ENCODE data around the gene CDK14.

Gene CDK14

GRCh38 chr7:90595801-90596670 is at the start of gene CDK14:
CDK14 (plus strand) TSS chr7:90596321; CDS start chr7:90596628, 307 bp downstream.
- DNase-seq: peak; percentile 51 to 56
- H3K4me1 Mint-ChIP-seq: peaks cover 26% of the 10 kb centered on the region
- peaks cover 72% of the 10 kb centered on the region for H3K27me3 Mint-ChIP-seq

GRCh38 chr7:90551036-90551435 is 45.1 kb upstream of the CDK14 start:
- peaks cover 0 to 12% of the 10 kb centered on the region in 2 donors for H3K9me3 Mint-ChIP-seq
- H3K27me3 Mint-ChIP-seq: peaks cover 36% of the 10 kb centered on the region
- H3K4me1 Mint-ChIP-seq: no peaks in the 10 kb centered on the region
- ATAC-seq (no peak), DNase-seq (no peak)
- H3K27ac Mint-ChIP-seq: no peak overlapping the region
- no peak overlapping the region for H3K4me3 Mint-ChIP-seq

More at GRCh38 chr7:90595801-90596670, at the start of gene CDK14:
- H3K4me3 Mint-ChIP-seq: peak within 1 kb of the TSS; percentile 90 to 92
- peak; percentile 77 for ATAC-seq
- peak within 1 kb of the TSS in 1 of 2 donors; percentile 33 for H3K27ac Mint-ChIP-seq
- no peaks in the 10 kb centered on the region for H3K9me3 Mint-ChIP-seq

GRCh38 chr7:90552521-90552920 is 43.6 kb upstream of the CDK14 start:
- Mint-ChIP-seq H3K4me3 (no peak overlapping the region), H3K4me1 (no peaks in the 10 kb centered on the region), H3K9me3 (peaks cover 0 to 10% of the 10 kb centered on the region in 2 donors), H3K27ac (no peak overlapping the region), H3K27me3 (peaks cover 44% of the 10 kb centered on the region)
- DNase-seq: no peak
- no peak for ATAC-seq

GRCh38 chr7:90560730-90561129 is 35.4 kb upstream of the CDK14 start:
- Mint-ChIP-seq H3K4me3 (no peak overlapping the region), H3K27ac (no peak overlapping the region), H3K9me3 (no peaks in the 10 kb centered on the region), H3K27me3 (peaks cover 16% of the 10 kb centered on the region), H3K4me1 (no peaks in the 10 kb centered on the region)
- DNase-seq (no peak), ATAC-seq (no peak)

- H3K4me1 Mint-ChIP-seq: no peaks in the 10 kb centered on the region
- H3K27me3 Mint-ChIP-seq: peaks cover 8% of the 10 kb centered on the region
- no peak for ATAC-seq
- H3K9me3 Mint-ChIP-seq: no peaks in the 10 kb centered on the region
- no peak for DNase-seq
- H3K4me3 Mint-ChIP-seq: no peak overlapping the region
- no peak overlapping the region for H3K27ac Mint-ChIP-seq
These were observed 32.8 kb upstream of the CDK14 start for GRCh38 chr7:90563286-90563685.

GRCh38 chr7:90564455-90564854 is 31.7 kb upstream of the CDK14 start:
- Mint-ChIP-seq H3K9me3 (no peaks in the 10 kb centered on the region), H3K27ac (no peak overlapping the region), H3K4me3 (no peak overlapping the region), H3K27me3 (peaks cover 8% of the 10 kb centered on the region), H3K4me1 (no peaks in the 10 kb centered on the region)
- ATAC-seq: no peak
- no peak for DNase-seq

- Mint-ChIP-seq H3K27ac (no peak overlapping the region), H3K4me3 (no peak overlapping the region), H3K9me3 (no peaks in the 10 kb centered on the region), H3K27me3 (peaks cover 7% of the 10 kb centered on the region), H3K4me1 (no peaks in the 10 kb centered on the region)
- no peak for DNase-seq
- no peak for ATAC-seq
These were observed 27.9 kb upstream of the CDK14 start for GRCh38 chr7:90568213-90568612.

GRCh38 chr7:90569368-90569767 is 26.8 kb upstream of the CDK14 start:
- peaks cover 7% of the 10 kb centered on the region for H3K27me3 Mint-ChIP-seq
- no peaks in the 10 kb centered on the region for H3K9me3 Mint-ChIP-seq
- no peak overlapping the region for H3K27ac Mint-ChIP-seq
- no peak overlapping the region for H3K4me3 Mint-ChIP-seq
- no peak for DNase-seq
- no peaks in the 10 kb centered on the region for H3K4me1 Mint-ChIP-seq
- no peak for ATAC-seq

- peaks cover 7% of the 10 kb centered on the region for H3K27me3 Mint-ChIP-seq
- no peak overlapping the region for H3K4me3 Mint-ChIP-seq
- H3K9me3 Mint-ChIP-seq: no peaks in the 10 kb centered on the region
- H3K4me1 Mint-ChIP-seq: no peaks in the 10 kb centered on the region
- DNase-seq (no peak), ATAC-seq (no peak)
- H3K27ac Mint-ChIP-seq: no peak overlapping the region
These were observed 25.7 kb upstream of the CDK14 start for GRCh38 chr7:90570373-90570959.

GRCh38 chr7:90574146-90574819 is 21.8 kb upstream of the CDK14 start:
- DNase-seq (no peak), ATAC-seq (no peak)
- H3K4me1 Mint-ChIP-seq: no peaks in the 10 kb centered on the region
- H3K27me3 Mint-ChIP-seq: peaks cover 7% of the 10 kb centered on the region
- no peak overlapping the region for H3K4me3 Mint-ChIP-seq
- H3K9me3 Mint-ChIP-seq: no peaks in the 10 kb centered on the region
- no peak overlapping the region for H3K27ac Mint-ChIP-seq

- Mint-ChIP-seq H3K9me3 (no peaks in the 10 kb centered on the region), H3K4me1 (no peaks in the 10 kb centered on the region), H3K27ac (no peak overlapping the region), H3K4me3 (no peak overlapping the region), H3K27me3 (peaks cover 7% of the 10 kb centered on the region)
- DNase-seq: no peak
- ATAC-seq: no peak
These were observed 21.3 kb upstream of the CDK14 start for GRCh38 chr7:90574820-90575187.

GRCh38 chr7:90579181-90579688 is 16.9 kb upstream of the CDK14 start:
- ATAC-seq (no peak), DNase-seq (no peak)
- Mint-ChIP-seq H3K4me3 (no peak overlapping the region), H3K4me1 (no peaks in the 10 kb centered on the region), H3K9me3 (peaks cover 0 to 7% of the 10 kb centered on the region in 2 donors), H3K27me3 (no peaks in the 10 kb centered on the region), H3K27ac (no peak overlapping the region)

- H3K27me3 Mint-ChIP-seq: no peaks in the 10 kb centered on the region
- no peak for DNase-seq
- H3K9me3 Mint-ChIP-seq: peaks cover 0 to 14% of the 10 kb centered on the region in 2 donors
- H3K4me3 Mint-ChIP-seq: no peak overlapping the region
- ATAC-seq: no peak
- no peaks in the 10 kb centered on the region for H3K4me1 Mint-ChIP-seq
- H3K27ac Mint-ChIP-seq: no peak overlapping the region
These were observed 16.1 kb upstream of the CDK14 start for GRCh38 chr7:90580051-90580450.

- H3K27me3 Mint-ChIP-seq: no peaks in the 10 kb centered on the region
- H3K4me3 Mint-ChIP-seq: no peak overlapping the region
- H3K4me1 Mint-ChIP-seq: no peaks in the 10 kb centered on the region
These were observed 14.0 kb upstream of the CDK14 start for GRCh38 chr7:90582164-90582563.

GRCh38 chr7:90584378-90584777 is 11.7 kb upstream of the CDK14 start:
- Mint-ChIP-seq H3K4me1 (no peaks in the 10 kb centered on the region), H3K27ac (no peak overlapping the region), H3K27me3 (no peaks in the 10 kb centered on the region), H3K4me3 (no peak overlapping the region), H3K9me3 (peaks cover 0 to 16% of the 10 kb centered on the region in 2 donors)
- DNase-seq (no peak), ATAC-seq (no peak)

More at GRCh38 chr7:90582164-90582563, 14.0 kb upstream of the CDK14 start:
- DNase-seq (no peak), ATAC-seq (no peak)
- no peak overlapping the region for H3K27ac Mint-ChIP-seq
- H3K9me3 Mint-ChIP-seq: peaks cover 0 to 16% of the 10 kb centered on the region in 2 donors

GRCh38 chr7:90586091-90586490 is 10.0 kb upstream of the CDK14 start:
- Mint-ChIP-seq H3K27ac (no peak overlapping the region), H3K9me3 (peaks cover 0 to 16% of the 10 kb centered on the region in 2 donors), H3K4me3 (no peak overlapping the region), H3K4me1 (no peaks in the 10 kb centered on the region), H3K27me3 (no peaks in the 10 kb centered on the region)
- ATAC-seq (no peak), DNase-seq (no peak)

Data from stimulated activated naive CD8-positive, alpha-beta T cell treated with anti-CD3 and anti-CD28 coated beads, Interleukin-15, amount 100 ng/mL, for 72 hours (primary cell).